PFSK-1 (cell line): ENCODE measurements around the gene PLXNA3.

Experiments used
- POLR2AphosphoS5 ChIP-seq: IDR thresholded peaks from 2 replicates; pipeline ENCODE4 v1.6.1; 2012; ENCODE audit warnings: low read depth, mild to moderate bottlenecking, control low read depth, low read length, moderate library complexity
- TAF1 ChIP-seq: IDR thresholded peaks from 2 replicates; pipeline ENCODE4 v1.6.1; 2012; ENCODE audit warnings: low read length, control low read depth, borderline replicate concordance; ENCODE audit not compliant: insufficient read depth

GRCh38 chrX:154477891-154478477, 19.9 kb downstream of the PLXNA3 start:
- no peak for TF ChIP-seq POLR2AphosphoS5
- TF ChIP-seq TAF1 = no peak
